ENCODE measurements around the gene GPR32. TPM values are rescaled to one million over a fixed set of nuclear protein-coding genes. Genes with fewer than 3 reads are reported as not detected.
"Not testable (repeated sequence)": the region's sequence is repeated elsewhere in the genome, so short reads cannot be mapped to it uniquely, and the experiment has no call there.

Gene GPR32
- total RNA-seq = not detected in 2 replicates

GRCh38 chr19:50770164-50770563, at the start of gene GPR32:
Gene GPR32, plus strand, starts transcription at chr19:50770464. Its CDS starts 137 bp downstream, at chr19:50770601.
- not testable (repeated sequence) for DNase-seq (ENCODE audit: extremely low read depth, low read depth, low spot score)

- no peak for DNase-seq (ENCODE audit: extremely low read depth, low read depth, low spot score)
These were observed 49.3 kb upstream of the GPR32 start for GRCh38 chr19:50720921-50721381.

- no peak for DNase-seq (ENCODE audit: extremely low read depth, low read depth, low spot score)
These were observed 48.7 kb upstream of the GPR32 start for GRCh38 chr19:50721441-50722137.

- no peak for DNase-seq (ENCODE audit: extremely low read depth, low read depth, low spot score)
These were observed 47.9 kb upstream of the GPR32 start for GRCh38 chr19:50722201-50723013.

GRCh38 chr19:50723069-50723468, 47.2 kb upstream of the GPR32 start, which contains the start of gene CLEC11A:
Gene CLEC11A, plus strand, starts transcription at chr19:50723364. Its CDS starts 162 bp downstream, at chr19:50723526.
- DNase-seq (ENCODE audit: extremely low read depth, low read depth, low spot score) = no peak

- DNase-seq (ENCODE audit: extremely low read depth, low read depth, low spot score) = no peak
These were observed 46.3 kb upstream of the GPR32 start for GRCh38 chr19:50723735-50724521.

GRCh38 chr19:50724522-50725217, 45.6 kb upstream of the GPR32 start:
- DNase-seq (ENCODE audit: extremely low read depth, low read depth, low spot score) = peak; percentile 89

- no peak for DNase-seq (ENCODE audit: extremely low read depth, low read depth, low spot score)
These were observed 44.9 kb upstream of the GPR32 start for GRCh38 chr19:50725218-50725910.

GRCh38 chr19:50725911-50726230, 44.4 kb upstream of the GPR32 start:
- no peak for DNase-seq (ENCODE audit: extremely low read depth, low read depth, low spot score)

- no peak for DNase-seq (ENCODE audit: extremely low read depth, low read depth, low spot score)
These were observed 42.1 kb upstream of the GPR32 start for GRCh38 chr19:50728084-50728737.

- DNase-seq (ENCODE audit: extremely low read depth, low read depth, low spot score) = no peak
These were observed 40.4 kb upstream of the GPR32 start for GRCh38 chr19:50729894-50730293.

- DNase-seq (ENCODE audit: extremely low read depth, low read depth, low spot score) = no peak
These were observed 34.4 kb upstream of the GPR32 start for GRCh38 chr19:50735869-50736268.

- DNase-seq (ENCODE audit: extremely low read depth, low read depth, low spot score) = no peak
These were observed 33.9 kb upstream of the GPR32 start for GRCh38 chr19:50736338-50736737.

- no peak for DNase-seq (ENCODE audit: extremely low read depth, low read depth, low spot score)
These were observed 30.9 kb upstream of the GPR32 start for GRCh38 chr19:50739132-50739913.

GRCh38 chr19:50739914-50740426, 30.3 kb upstream of the GPR32 start:
- no peak for DNase-seq (ENCODE audit: extremely low read depth, low read depth, low spot score)

- no peak for DNase-seq (ENCODE audit: extremely low read depth, low read depth, low spot score)
These were observed 28.9 kb upstream of the GPR32 start for GRCh38 chr19:50741179-50741933.

- no peak for DNase-seq (ENCODE audit: extremely low read depth, low read depth, low spot score)
These were observed 26.7 kb upstream of the GPR32 start for GRCh38 chr19:50743537-50743936.

- DNase-seq (ENCODE audit: extremely low read depth, low read depth, low spot score) = no peak
These were observed 25.0 kb upstream of the GPR32 start for GRCh38 chr19:50745221-50745620.
